Measurements from ENCODE around the gene GRID2. TPM values are rescaled to one million over a fixed set of nuclear protein-coding genes. Genes with fewer than 3 reads are reported as not detected.

Gene GRID2
- total and polyA plus RNA-seq, 12 donors, result 0.01 to 0.07 (median 0.07) TPM; not detected in 9

- no peak for TF ChIP-seq CTCF (IDR thresholded peaks at IDR 0.05)
- no peak overlapping the region for H3K4me3 ChIP-seq
- no peak for ATAC-seq
- H3K9me3 ChIP-seq, result no peaks in the 10 kb centered on the region
- H3K27me3 ChIP-seq, result no peaks in the 10 kb centered on the region
- intact Hi-C loops (cut with DNase I), result no loop called here
- H3K27ac ChIP-seq, result no peak overlapping the region
- no peaks in the 10 kb centered on the region for H3K4me1 ChIP-seq
- no peak for DNase-seq
- no peaks in the 10 kb centered on the region for H3K36me3 ChIP-seq
- 72 to 79% methylated on average over 2 of the region's 2 CpGs for WGBS, 2 donors
Observed at GRCh38 chr4:93016350-93016749, 712.6 kb downstream of the GRID2 start.

GRCh38 chr4:93018243-93018642, 714.5 kb downstream of the GRID2 start:
- H3K27me3 ChIP-seq, result no peaks in the 10 kb centered on the region
- H3K9me3 ChIP-seq, result no peaks in the 10 kb centered on the region
- WGBS, 2 donors, result 61 to 69% methylated on average over 2 of the region's 2 CpGs
- ATAC-seq (no peak), DNase-seq (no peak)
- H3K4me3 ChIP-seq, result no peak overlapping the region
- H3K36me3 ChIP-seq, result no peaks in the 10 kb centered on the region
- H3K4me1 ChIP-seq, result no peaks in the 10 kb centered on the region
- H3K27ac ChIP-seq, result no peak overlapping the region
- intact Hi-C loops (cut with DNase I), result no loop called here
- TF ChIP-seq CTCF (IDR thresholded peaks at IDR 0.05), result no peak

- Histone ChIP-seq H3K27ac (no peak overlapping the region), H3K4me3 (no peak overlapping the region), H3K27me3 (no peaks in the 10 kb centered on the region), H3K9me3 (no peaks in the 10 kb centered on the region), H3K36me3 (no peaks in the 10 kb centered on the region), H3K4me1 (no peaks in the 10 kb centered on the region)
- no peak for DNase-seq
- no peak for ATAC-seq
- TF ChIP-seq CTCF (IDR thresholded peaks at IDR 0.05), result no peak
- intact Hi-C loops (cut with DNase I), result no loop called here
Observed at GRCh38 chr4:93018806-93019205, 715.0 kb downstream of the GRID2 start.

GRCh38 chr4:93029769-93030168, 726.0 kb downstream of the GRID2 start:
- Histone ChIP-seq H3K36me3 (no peaks in the 10 kb centered on the region), H3K4me3 (no peak overlapping the region), H3K9me3 (peaks cover 0 to 7% (median 0%) of the 10 kb centered on the region in 11 donors), H3K27me3 (no peaks in the 10 kb centered on the region), H3K4me1 (no peaks in the 10 kb centered on the region), H3K27ac (no peak overlapping the region)
- intact Hi-C loops (cut with DNase I), result no loop called here
- no peak for TF ChIP-seq CTCF (IDR thresholded peaks at IDR 0.05)
- DNase-seq, result no peak
- 68 to 77% methylated on average over 1 of the region's 1 CpG for WGBS, 2 donors
- ATAC-seq, result no peak

GRCh38 chr4:93030670-93031069, 726.9 kb downstream of the GRID2 start:
- no peak overlapping the region for H3K4me3 ChIP-seq
- intact Hi-C loops (cut with DNase I), result no loop called here
- DNase-seq (no peak), ATAC-seq (no peak)
- H3K9me3 ChIP-seq, result peaks cover 0 to 7% (median 0%) of the 10 kb centered on the region in 11 donors
- TF ChIP-seq CTCF (IDR thresholded peaks at IDR 0.05), result no peak
- no peaks in the 10 kb centered on the region for H3K36me3 ChIP-seq
- H3K4me1 ChIP-seq, result no peaks in the 10 kb centered on the region
- no peaks in the 10 kb centered on the region for H3K27me3 ChIP-seq
- 80 to 93% methylated on average over 3 of the region's 3 CpGs for WGBS, 2 donors
- H3K27ac ChIP-seq, result no peak overlapping the region

Data from heart right ventricle (tissue), 16 donors.